LoVo (cell line): Measurements from ENCODE around the gene CFAP298.
A peak's percentile ranks its signal among the peaks of the same experiment; 100 is the strongest.
"Not testable (repeated sequence)": the region's sequence is repeated elsewhere in the genome, so short reads cannot be mapped to it uniquely, and the experiment has no call there.

Experiments
- DNase-seq: peaks from one replicate; pipeline ENCODE4 v3.0.0-alpha.2; 2016; ENCODE audit warnings: low spot score

Gene CFAP298, protein sequence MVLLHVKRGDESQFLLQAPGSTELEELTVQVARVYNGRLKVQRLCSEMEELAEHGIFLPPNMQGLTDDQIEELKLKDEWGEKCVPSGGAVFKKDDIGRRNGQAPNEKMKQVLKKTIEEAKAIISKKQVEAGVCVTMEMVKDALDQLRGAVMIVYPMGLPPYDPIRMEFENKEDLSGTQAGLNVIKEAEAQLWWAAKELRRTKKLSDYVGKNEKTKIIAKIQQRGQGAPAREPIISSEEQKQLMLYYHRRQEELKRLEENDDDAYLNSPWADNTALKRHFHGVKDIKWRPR

GRCh38 chr21:32612075-32612998, at the start of gene CFAP298:
TSS of gene CFAP298 (minus strand) at chr21:32612377. CDS start at chr21:32612243, 134 bp downstream.
- peak; percentile 85 for DNase-seq

DNA sequence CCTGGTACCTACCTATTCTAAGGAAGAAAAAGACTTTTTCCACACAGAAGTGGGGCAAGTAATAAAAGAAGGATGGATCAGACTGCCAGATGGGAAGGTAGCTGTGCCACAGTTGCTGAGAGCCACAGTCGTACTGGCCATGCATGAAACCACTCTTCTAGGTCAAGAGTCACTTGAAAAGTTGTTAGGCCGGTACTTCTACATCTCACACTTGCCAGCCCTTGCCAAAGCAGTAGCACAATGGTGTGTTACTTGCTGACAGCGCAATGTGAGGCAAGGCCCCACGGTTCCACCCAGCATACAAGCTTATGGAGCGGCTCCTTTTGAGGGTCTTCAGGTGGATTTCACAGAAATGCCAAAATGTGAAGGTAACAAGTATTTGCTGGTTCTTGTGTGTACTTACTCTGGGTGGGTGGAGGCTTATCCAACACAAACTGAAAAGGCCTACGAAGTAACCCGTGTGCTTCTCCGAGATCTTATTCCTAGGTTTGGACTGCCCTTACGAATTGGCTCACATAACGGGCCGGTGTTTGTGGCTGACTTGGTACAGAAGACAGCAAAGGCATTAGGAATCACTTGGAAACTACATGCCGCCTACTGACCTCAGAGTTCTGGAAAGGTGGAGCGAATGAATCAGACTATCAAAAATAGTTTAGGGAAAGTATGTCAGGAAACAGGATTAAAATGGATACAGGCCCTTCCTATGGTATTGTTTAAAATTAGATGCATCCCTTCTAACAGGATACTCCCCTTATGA, 49.0 kb upstream of the CFAP298 start:
- DNase-seq = not testable (repeated sequence)

DNA sequence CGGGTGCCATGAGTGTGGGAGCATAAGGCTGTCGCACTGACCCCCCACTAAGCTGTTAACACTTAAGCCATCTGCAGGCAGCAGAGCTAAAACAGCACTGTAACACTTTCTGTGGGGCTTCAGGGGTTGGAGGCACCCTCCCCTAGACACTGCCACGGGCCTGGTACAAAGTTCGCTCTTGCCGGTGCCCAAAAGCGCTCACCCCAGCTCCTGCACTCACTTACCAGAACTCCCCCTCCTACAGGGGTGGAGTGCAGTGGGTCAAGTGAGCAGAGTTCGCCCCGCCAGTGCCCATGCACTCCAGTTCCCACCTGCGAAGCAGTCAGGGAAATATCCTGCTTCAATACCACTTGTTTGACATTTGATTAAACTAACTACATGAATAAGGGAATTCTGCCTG, 46.3 kb upstream of the CFAP298 start:
- DNase-seq = no peak

DNA sequence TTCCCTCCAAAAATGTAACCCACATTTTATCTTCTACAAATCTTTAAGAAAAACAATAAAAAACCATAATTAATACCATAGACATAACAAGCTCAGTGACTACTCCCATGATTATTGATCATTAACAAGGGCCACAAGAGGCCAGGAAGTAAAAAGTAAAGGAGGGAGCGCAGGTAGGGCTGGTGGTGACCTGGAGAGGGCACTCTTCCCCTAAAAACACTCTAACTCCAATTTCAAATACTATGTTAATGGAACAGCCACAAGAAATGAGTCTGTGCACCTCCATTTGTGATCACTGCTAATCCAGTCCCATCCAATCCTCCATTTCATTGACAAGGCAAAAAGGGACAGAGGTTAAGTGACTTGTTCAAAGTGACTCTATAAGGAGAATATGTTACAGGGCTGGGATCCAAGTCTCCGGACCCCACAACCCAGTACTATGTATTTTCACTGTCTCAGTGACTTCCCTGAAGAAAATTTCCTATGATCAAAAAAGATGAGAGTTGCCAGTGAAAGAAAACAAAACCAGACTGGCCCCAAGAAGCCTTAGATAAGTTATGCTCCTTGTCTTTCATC, 41.2 kb upstream of the CFAP298 start:
- DNase-seq = peak; percentile 34

- no peak for DNase-seq
Observed at GRCh38 chr21:32648165-32648564, 36.0 kb upstream of the CFAP298 start.

- no peak for DNase-seq
Observed at GRCh38 chr21:32645261-32646182, 33.3 kb upstream of the CFAP298 start.

- no peak for DNase-seq
Observed at GRCh38 chr21:32641710-32642698, 29.8 kb upstream of the CFAP298 start.

GRCh38 chr21:32626621-32627196, 14.5 kb upstream of the CFAP298 start:
- no peak for DNase-seq

DNA sequence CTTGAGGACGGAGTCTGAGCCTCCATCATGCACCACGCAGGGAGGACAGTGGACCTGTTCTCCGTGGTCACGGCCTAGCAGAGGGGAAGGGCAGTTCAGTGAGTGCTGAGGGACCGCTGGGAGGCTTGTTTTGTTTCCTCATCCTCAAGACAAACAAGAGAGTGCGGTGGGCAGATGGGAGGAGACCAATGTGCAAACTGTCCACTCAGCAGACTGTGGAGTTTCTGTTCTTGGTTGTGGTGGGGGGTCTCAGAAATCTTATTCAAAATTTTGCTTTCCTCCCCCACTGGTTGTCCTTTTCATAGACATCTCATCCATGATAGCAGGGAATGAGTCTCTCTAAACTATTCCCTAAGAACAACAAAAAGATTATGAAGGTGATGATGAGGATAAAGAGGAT, 6.0 kb upstream of the CFAP298 start:
- not testable (repeated sequence) for DNase-seq

DNA sequence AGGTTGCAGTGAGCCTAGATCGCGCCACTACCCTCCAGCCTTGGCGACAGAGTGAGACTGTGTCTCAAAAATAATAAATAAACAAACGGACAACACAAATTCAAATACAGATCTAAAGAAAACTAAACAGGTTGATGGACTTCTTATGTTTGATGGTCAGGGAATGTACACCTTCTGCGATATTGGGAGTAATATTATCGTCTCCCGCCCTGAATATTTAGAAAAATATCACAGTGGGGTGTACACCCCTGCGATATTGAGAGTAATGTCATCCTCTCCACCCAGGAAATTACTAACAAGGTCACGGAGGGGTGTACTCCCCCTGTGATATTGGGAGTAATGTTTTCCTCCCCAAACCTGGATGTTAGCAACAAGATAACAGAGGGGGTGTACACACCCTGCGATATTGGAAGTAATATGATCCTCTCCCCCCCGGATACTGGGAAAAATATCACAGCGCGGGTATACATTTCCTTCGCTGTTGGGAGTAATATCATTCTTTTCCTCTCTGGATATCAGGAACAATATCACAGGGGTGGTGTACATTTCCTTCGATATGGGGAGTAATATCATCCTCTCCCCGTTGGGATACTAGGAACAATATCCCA, 1.4 kb upstream of the CFAP298 start:
- no peak for DNase-seq

DNA sequence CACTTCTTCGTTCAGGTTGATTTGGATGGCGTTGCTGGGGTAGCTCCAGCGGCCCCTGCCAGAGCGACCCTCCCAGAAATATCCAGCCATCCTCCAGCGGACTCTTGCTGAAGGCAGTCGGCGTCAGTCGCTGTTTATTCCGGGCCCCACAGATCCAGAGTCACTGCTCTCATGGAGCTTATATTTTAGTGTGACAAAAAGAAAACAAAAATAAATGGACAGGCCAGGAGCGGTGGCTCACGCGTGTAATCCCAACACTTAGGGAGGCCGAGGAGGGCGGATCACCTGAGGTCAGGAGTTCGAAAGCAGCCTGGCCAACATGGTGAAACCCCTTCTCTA, 791 bp upstream of the CFAP298 start:
- no peak for DNase-seq

- DNase-seq = peak; percentile 26
Observed at GRCh38 chr21:32611471-32611997, 643 bp downstream of the CFAP298 start.

DNA sequence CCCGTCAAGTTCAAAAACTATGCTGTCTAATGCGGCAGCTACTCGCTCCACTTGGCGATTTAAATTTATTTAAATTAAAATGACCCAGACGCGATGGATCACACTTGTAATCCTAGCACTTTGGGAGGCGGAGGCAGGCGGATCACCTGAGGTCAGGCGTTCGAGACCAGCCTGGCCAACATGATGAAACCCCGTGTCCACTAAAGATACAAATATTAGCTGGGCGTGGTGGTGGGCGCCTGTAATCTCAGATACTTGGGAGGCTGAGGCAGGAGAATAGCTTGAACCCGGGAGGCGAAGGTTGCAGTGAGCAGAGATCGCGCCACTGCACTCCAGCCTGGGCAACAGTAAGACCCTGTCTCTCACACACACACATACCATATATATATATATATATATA, 1.2 kb downstream of the CFAP298 start:
- DNase-seq = not testable (repeated sequence)

- no peak for DNase-seq
Observed at GRCh38 chr21:32608851-32609250, 3.3 kb downstream of the CFAP298 start.

GRCh38 chr21:32605469-32605868, 6.7 kb downstream of the CFAP298 start:
- no peak for DNase-seq

GRCh38 chr21:32604464-32604863, 7.7 kb downstream of the CFAP298 start:
- no peak for DNase-seq

GRCh38 chr21:32603131-32603530, 9.0 kb downstream of the CFAP298 start:
- DNase-seq = no peak

GRCh38 chr21:32602099-32602498, 10.1 kb downstream of the CFAP298 start:
- DNase-seq = no peak

GRCh38 chr21:32599526-32599925, 12.7 kb downstream of the CFAP298 start:
- DNase-seq = peak; percentile 42
